HG02623 (cell line): ENCODE data around the gene PARP12.

ENCODE experiments used
- ATAC-seq: cut with Tn5 transposase; IDR thresholded peaks from one replicate; pipeline ENCODE4 v1.9.1; 2021; ENCODE audit warnings: moderate library complexity; ENCODE audit not compliant: unreplicated experiment

Gene PARP12

GRCh38 chr7:139992353-139993044 is 70.3 kb downstream of the PARP12 start:
- no peak for ATAC-seq

- no peak for ATAC-seq
Observed at GRCh38 chr7:139991911-139992310, 70.8 kb downstream of the PARP12 start.

- ATAC-seq = no peak
Observed at GRCh38 chr7:139991269-139991666, 71.5 kb downstream of the PARP12 start.

GRCh38 chr7:139990571-139991268 is 72.0 kb downstream of the PARP12 start:
- ATAC-seq = no peak

- no peak for ATAC-seq
Observed at GRCh38 chr7:139990142-139990535, 72.6 kb downstream of the PARP12 start.

- ATAC-seq = no peak
Observed at GRCh38 chr7:139989366-139990141, 73.2 kb downstream of the PARP12 start.

GRCh38 chr7:139987691-139988516 is 74.8 kb downstream of the PARP12 start:
- no peak for ATAC-seq

- ATAC-seq = no peak
Observed at GRCh38 chr7:139985811-139986210, 76.9 kb downstream of the PARP12 start.

GRCh38 chr7:139984642-139985539 is 77.9 kb downstream of the PARP12 start:
- no peak for ATAC-seq

- ATAC-seq = no peak
Observed at GRCh38 chr7:139982927-139983920, 79.5 kb downstream of the PARP12 start.

GRCh38 chr7:139981511-139981895 is 81.2 kb downstream of the PARP12 start:
- ATAC-seq = no peak

GRCh38 chr7:139976838-139977656 is 85.7 kb downstream of the PARP12 start:
- no peak for ATAC-seq

GRCh38 chr7:139976055-139976837 is 86.5 kb downstream of the PARP12 start:
- ATAC-seq = no peak

GRCh38 chr7:139974179-139974811 is 88.5 kb downstream of the PARP12 start:
- ATAC-seq = no peak
